Islet precursor cell (in vitro differentiated cells): ENCODE measurements around the gene RAB1B.
"Not testable (repeated sequence)": the region's sequence is repeated elsewhere in the genome, so short reads cannot be mapped to it uniquely, and the experiment has no call there.

Experiments
- DNase-seq: peaks from one replicate; pipeline ENCODE4 v3.0.0-alpha.2; 2018

Gene RAB1B

GRCh38 chr11:66267379-66268243 is 828 bp upstream of the RAB1B start:
- peak; percentile 96 for DNase-seq

GRCh38 chr11:66268952-66269905 is 790 bp downstream of the RAB1B start:
- DNase-seq = no peak

- DNase-seq = no peak
Measured at GRCh38 chr11:66271816-66272215, 3.4 kb downstream of the RAB1B start.

GRCh38 chr11:66272596-66272995 is 4.2 kb downstream of the RAB1B start:
- no peak for DNase-seq

GRCh38 chr11:66274219-66274618 is 5.8 kb downstream of the RAB1B start:
- DNase-seq = no peak

GRCh38 chr11:66275396-66275795 is 7.0 kb downstream of the RAB1B start:
- DNase-seq = no peak

GRCh38 chr11:66275984-66276612 is 7.7 kb downstream of the RAB1B start:
- DNase-seq = no peak

GRCh38 chr11:66276619-66277018 is 8.2 kb downstream of the RAB1B start:
- DNase-seq = not testable (repeated sequence)

GRCh38 chr11:66277064-66277463 is 8.6 kb downstream of the RAB1B start:
- not testable (repeated sequence) for DNase-seq

- DNase-seq = peak; percentile 66
Measured at GRCh38 chr11:66277471-66278362, 9.3 kb downstream of the RAB1B start, which contains the start of gene CNIH2. TSS of gene CNIH2 (plus strand) at chr11:66278175. CDS start at chr11:66278457, 282 bp downstream.

GRCh38 chr11:66278363-66279091 is 10.1 kb downstream of the RAB1B start:
- no peak for DNase-seq

GRCh38 chr11:66279092-66279734 is 10.8 kb downstream of the RAB1B start:
- DNase-seq = no peak

GRCh38 chr11:66280428-66280827 is 12.0 kb downstream of the RAB1B start:
- DNase-seq = no peak

GRCh38 chr11:66281001-66281400 is 12.6 kb downstream of the RAB1B start:
- DNase-seq = peak; percentile 81

GRCh38 chr11:66281776-66282467 is 13.5 kb downstream of the RAB1B start:
- DNase-seq = no peak

- peak; percentile 98 for DNase-seq
Measured at GRCh38 chr11:66282468-66283455, 14.3 kb downstream of the RAB1B start.

- DNase-seq = no peak
Measured at GRCh38 chr11:66283461-66284105, 15.1 kb downstream of the RAB1B start.

GRCh38 chr11:66284526-66285078 is 16.2 kb downstream of the RAB1B start:
- DNase-seq = no peak
